22Rv1 (cell line): ENCODE results near the gene SLC47A1.

ENCODE experiments used
- H3K27ac ChIP-seq: fragments of 450-650 bp; 2 replicates; pipeline ENCODE4 v1.5.1; 2017
- CTCF ChIP-seq: fragments of 450-650 bp; IDR thresholded peaks from 2 replicates; pipeline ENCODE4 v1.5.1; 2017; ENCODE audit warnings: mild to moderate bottlenecking
- ZFX ChIP-seq: fragments of 450-650 bp; IDR thresholded peaks from 2 replicates; pipeline ENCODE4 v1.6.1; 2017; ENCODE audit warnings: antibody characterized with exemption, borderline replicate concordance

The SLC47A1 gene

GRCh38 chr17:19590912-19591551 lies 57.4 kb downstream of the SLC47A1 start:
- no peak overlapping the region for H3K27ac ChIP-seq
- TF ChIP-seq CTCF (no peak), ZFX (no peak)

GRCh38 chr17:19592316-19592715 lies 58.7 kb downstream of the SLC47A1 start:
- no peak overlapping the region for H3K27ac ChIP-seq
- TF ChIP-seq ZFX (no peak), CTCF (no peak)

GRCh38 chr17:19596869-19597268 lies 63.2 kb downstream of the SLC47A1 start:
- no peak overlapping the region for H3K27ac ChIP-seq
- TF ChIP-seq CTCF (no peak), ZFX (no peak)

- H3K27ac ChIP-seq: no peak overlapping the region
- TF ChIP-seq ZFX (no peak), CTCF (no peak)
These were observed 76.7 kb downstream of the SLC47A1 start for GRCh38 chr17:19610311-19610710.

- H3K27ac ChIP-seq: no peak overlapping the region
- TF ChIP-seq ZFX (no peak), CTCF (no peak)
These were observed 77.2 kb downstream of the SLC47A1 start for GRCh38 chr17:19610879-19611278.

GRCh38 chr17:19613979-19614378 lies 80.3 kb downstream of the SLC47A1 start:
- no peak for TF ChIP-seq CTCF
- no peak for TF ChIP-seq ZFX
- no peak overlapping the region for H3K27ac ChIP-seq

- no peak for TF ChIP-seq ZFX
- TF ChIP-seq CTCF: no peak
- H3K27ac ChIP-seq: no peak overlapping the region
These were observed 81.2 kb downstream of the SLC47A1 start for GRCh38 chr17:19614900-19615299.
